Sigmoid colon (tissue), 3 donors: Measurements from ENCODE around the gene NUP62CL.

ENCODE experiments used
- CTCF ChIP-seq, 4 experiments: fragments of 450-650 bp in 3 of 4; fragments of 200-600 bp in 1 of 4; IDR thresholded peaks; one replicate each; pipeline ENCODE4 v1.5.1; 2016 to 2019; ENCODE audit warnings: antibody characterized with exemption in 4 of 4, mild to moderate bottlenecking in 3 of 4, moderate library complexity in 2 of 4
- POLR2A ChIP-seq, 2 donors: fragments of 450-650 bp; IDR thresholded peaks; one replicate each; pipeline ENCODE4 v1.6.1; 2016; ENCODE audit warnings: antibody characterized with exemption in 2 of 2, mild to moderate bottlenecking in 2 of 2, moderate library complexity in 2 of 2

GRCh38 chrX:107227780-107228485 lies 21.7 kb upstream of the NUP62CL start:
- no peak for TF ChIP-seq POLR2A (IDR thresholded peaks at IDR 0.05)
- TF ChIP-seq CTCF (IDR thresholded peaks at IDR 0.05): no peak
